SK-N-SH (cell line): ENCODE results near the gene EHD3.

Source experiments
- EP300 ChIP-seq, 2 experiments: IDR thresholded peaks; 2 replicates each; pipeline versions ENCODE4 v1.4.0 to v1.6.1; 2012; ENCODE audit warnings: borderline replicate concordance in 1 of 2, low read depth in 1 of 2, low read length in 1 of 2
- GATA2 ChIP-seq: sonication (generic); formaldehyde crosslinking; IDR thresholded peaks from 2 replicates; pipeline ENCODE4 v1.5.0; 2020; ENCODE audit warnings: mild to moderate bottlenecking, missing genetic modification reagents
- POLR2AphosphoS5 ChIP-seq: IDR thresholded peaks from 2 replicates; pipeline ENCODE4 v1.6.1; 2012; ENCODE audit warnings: low read depth, low read length
- RAD21 ChIP-seq: IDR thresholded peaks from 2 replicates; pipeline ENCODE4 v1.6.1; 2012; ENCODE audit warnings: mild to moderate bottlenecking, low read length
- RCOR1 ChIP-seq: fragments of 150-350 bp; IDR thresholded peaks from 2 replicates; pipeline ENCODE4 v1.6.1; 2017; ENCODE audit warnings: antibody characterized with exemption, low read length
- SIN3A ChIP-seq: IDR thresholded peaks from 2 replicates; pipeline ENCODE4 v1.6.1; 2012; ENCODE audit warnings: low read depth, mild to moderate bottlenecking, low read length, moderate library complexity, borderline replicate concordance
- TCF12 ChIP-seq: IDR thresholded peaks from 2 replicates; pipeline ENCODE4 v1.4.0; 2012
- TEAD4 ChIP-seq: IDR thresholded peaks from 2 replicates; pipeline ENCODE4 v1.4.0; 2012; ENCODE audit warnings: mild to moderate bottlenecking, borderline replicate concordance; ENCODE audit not compliant: insufficient read depth
- YY1 ChIP-seq: IDR thresholded peaks from 2 replicates; pipeline ENCODE4 v1.4.0; 2012; ENCODE audit warnings: low read depth, mild to moderate bottlenecking
- TF ChIP-seq, protein P1 (sequence below): fragments of 200-600 bp; sonication (generic); IDR thresholded peaks from 2 replicates; pipeline ENCODE4 v1.6.1; 2017; ENCODE audit warnings: antibody characterized with exemption, mild to moderate bottlenecking, moderate library complexity
- TF ChIP-seq, protein P2 (sequence below): fragments of 150-350 bp; IDR thresholded peaks from 2 replicates; pipeline ENCODE4 v1.6.1; 2017; ENCODE audit warnings: antibody characterized with exemption, low read length, low read depth, borderline replicate concordance
- TF ChIP-seq, protein P3 (sequence below): IDR thresholded peaks from 2 replicates; pipeline ENCODE4 v1.4.0; 2012; ENCODE audit warnings: low read depth, borderline replicate concordance
- TF ChIP-seq, protein P4 (sequence below): IDR thresholded peaks from 2 replicates; pipeline ENCODE4 v1.6.1; 2012; ENCODE audit warnings: mild to moderate bottlenecking, low read depth, low read length, moderate library complexity

DNA sequence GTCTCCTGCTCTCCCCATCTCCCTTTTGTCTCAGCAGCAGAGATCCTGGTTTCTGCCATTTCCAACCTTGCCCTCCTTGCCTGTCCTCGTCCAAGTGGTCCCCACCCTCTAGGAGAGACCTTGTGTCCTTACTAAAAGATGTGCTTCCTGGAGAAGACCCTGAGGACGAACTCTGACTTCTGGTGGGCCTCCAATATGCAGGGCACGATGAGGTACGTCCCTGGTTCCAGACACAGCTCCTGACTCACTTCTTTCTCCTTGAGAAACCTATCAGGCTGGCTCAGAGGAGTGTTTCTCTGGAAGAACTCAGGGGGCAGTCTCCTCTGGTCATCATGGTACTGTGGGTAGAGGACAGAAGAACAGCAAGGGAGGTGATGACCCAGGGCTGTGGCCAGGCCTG, 44.8 kb upstream of the EHD3 start:
- TF ChIP-seq TCF12 (no peak), TEAD4 (no peak), POLR2AphosphoS5 (no peak), GATA2 (CRISPR knock-in tag) (no peak), YY1 (no peak), SIN3A (no peak), EP300 (IDR thresholded peaks at IDR 0.05; ENCODE audit: borderline replicate concordance in 1 of 2, low read depth in 1 of 2, low read length in 1 of 2) (no peak), RCOR1 (no peak), RAD21 (no peak)
- TF ChIP-seq, protein P1, sequence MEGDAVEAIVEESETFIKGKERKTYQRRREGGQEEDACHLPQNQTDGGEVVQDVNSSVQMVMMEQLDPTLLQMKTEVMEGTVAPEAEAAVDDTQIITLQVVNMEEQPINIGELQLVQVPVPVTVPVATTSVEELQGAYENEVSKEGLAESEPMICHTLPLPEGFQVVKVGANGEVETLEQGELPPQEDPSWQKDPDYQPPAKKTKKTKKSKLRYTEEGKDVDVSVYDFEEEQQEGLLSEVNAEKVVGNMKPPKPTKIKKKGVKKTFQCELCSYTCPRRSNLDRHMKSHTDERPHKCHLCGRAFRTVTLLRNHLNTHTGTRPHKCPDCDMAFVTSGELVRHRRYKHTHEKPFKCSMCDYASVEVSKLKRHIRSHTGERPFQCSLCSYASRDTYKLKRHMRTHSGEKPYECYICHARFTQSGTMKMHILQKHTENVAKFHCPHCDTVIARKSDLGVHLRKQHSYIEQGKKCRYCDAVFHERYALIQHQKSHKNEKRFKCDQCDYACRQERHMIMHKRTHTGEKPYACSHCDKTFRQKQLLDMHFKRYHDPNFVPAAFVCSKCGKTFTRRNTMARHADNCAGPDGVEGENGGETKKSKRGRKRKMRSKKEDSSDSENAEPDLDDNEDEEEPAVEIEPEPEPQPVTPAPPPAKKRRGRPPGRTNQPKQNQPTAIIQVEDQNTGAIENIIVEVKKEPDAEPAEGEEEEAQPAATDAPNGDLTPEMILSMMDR = no peak
- TF ChIP-seq, protein P2, sequence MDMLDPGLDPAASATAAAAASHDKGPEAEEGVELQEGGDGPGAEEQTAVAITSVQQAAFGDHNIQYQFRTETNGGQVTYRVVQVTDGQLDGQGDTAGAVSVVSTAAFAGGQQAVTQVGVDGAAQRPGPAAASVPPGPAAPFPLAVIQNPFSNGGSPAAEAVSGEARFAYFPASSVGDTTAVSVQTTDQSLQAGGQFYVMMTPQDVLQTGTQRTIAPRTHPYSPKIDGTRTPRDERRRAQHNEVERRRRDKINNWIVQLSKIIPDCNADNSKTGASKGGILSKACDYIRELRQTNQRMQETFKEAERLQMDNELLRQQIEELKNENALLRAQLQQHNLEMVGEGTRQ = no peak
- TF ChIP-seq, protein P3, sequence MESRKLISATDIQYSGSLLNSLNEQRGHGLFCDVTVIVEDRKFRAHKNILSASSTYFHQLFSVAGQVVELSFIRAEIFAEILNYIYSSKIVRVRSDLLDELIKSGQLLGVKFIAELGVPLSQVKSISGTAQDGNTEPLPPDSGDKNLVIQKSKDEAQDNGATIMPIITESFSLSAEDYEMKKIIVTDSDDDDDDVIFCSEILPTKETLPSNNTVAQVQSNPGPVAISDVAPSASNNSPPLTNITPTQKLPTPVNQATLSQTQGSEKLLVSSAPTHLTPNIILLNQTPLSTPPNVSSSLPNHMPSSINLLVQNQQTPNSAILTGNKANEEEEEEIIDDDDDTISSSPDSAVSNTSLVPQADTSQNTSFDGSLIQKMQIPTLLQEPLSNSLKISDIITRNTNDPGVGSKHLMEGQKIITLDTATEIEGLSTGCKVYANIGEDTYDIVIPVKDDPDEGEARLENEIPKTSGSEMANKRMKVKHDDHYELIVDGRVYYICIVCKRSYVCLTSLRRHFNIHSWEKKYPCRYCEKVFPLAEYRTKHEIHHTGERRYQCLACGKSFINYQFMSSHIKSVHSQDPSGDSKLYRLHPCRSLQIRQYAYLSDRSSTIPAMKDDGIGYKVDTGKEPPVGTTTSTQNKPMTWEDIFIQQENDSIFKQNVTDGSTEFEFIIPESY = no peak
- TF ChIP-seq, protein P4, sequence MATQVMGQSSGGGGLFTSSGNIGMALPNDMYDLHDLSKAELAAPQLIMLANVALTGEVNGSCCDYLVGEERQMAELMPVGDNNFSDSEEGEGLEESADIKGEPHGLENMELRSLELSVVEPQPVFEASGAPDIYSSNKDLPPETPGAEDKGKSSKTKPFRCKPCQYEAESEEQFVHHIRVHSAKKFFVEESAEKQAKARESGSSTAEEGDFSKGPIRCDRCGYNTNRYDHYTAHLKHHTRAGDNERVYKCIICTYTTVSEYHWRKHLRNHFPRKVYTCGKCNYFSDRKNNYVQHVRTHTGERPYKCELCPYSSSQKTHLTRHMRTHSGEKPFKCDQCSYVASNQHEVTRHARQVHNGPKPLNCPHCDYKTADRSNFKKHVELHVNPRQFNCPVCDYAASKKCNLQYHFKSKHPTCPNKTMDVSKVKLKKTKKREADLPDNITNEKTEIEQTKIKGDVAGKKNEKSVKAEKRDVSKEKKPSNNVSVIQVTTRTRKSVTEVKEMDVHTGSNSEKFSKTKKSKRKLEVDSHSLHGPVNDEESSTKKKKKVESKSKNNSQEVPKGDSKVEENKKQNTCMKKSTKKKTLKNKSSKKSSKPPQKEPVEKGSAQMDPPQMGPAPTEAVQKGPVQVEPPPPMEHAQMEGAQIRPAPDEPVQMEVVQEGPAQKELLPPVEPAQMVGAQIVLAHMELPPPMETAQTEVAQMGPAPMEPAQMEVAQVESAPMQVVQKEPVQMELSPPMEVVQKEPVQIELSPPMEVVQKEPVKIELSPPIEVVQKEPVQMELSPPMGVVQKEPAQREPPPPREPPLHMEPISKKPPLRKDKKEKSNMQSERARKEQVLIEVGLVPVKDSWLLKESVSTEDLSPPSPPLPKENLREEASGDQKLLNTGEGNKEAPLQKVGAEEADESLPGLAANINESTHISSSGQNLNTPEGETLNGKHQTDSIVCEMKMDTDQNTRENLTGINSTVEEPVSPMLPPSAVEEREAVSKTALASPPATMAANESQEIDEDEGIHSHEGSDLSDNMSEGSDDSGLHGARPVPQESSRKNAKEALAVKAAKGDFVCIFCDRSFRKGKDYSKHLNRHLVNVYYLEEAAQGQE = no peak
